ENCODE results near the gene AKT1.

The AKT1 gene

DNA sequence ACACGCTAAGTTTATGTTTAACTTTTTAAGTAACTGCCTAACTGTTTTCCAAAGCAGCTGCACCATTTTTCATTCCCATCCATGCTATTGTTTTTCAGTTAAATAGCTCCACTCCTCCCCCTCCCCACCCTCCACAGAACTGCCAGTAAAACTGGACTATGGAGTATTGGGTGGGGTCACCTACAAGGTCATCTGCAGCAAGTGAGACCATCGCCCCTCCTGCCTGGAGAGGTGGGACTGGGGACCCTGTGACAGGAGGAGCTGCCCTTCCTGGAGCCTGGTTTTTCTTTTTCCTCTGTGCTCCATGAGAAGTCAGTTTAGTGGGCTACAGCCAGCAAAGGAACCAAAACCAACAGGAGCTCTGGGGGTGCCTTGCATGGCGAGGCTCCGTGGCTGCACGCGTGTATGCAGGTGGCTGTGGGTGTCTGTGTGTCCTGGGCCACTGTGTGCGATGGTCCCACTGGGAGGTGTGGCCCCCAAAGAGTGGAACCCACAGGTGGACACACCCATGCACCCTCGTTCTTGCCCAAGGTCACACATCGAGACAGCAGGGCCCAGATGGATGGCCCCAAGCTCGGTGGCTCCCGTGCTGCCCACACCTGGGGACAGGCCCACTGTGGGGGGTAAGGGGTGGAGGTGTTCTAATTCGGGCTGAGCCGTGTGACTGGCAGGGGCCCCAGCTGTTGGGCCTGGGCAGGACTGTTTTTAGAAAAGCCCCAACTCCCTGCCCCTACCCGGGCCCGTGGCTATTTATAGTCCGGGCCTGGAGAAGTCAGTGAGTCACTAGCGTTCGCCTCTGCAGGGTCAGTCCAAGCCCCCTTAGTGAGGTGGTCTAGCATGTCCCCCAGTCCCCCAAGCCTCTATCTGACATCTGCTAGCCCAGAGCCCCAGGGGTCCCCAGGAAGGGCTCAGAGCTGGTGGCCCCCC, 73.8 kb downstream of the AKT1 start:
- no peak for DNase-seq

All from Kasumi-1 (cell line).